Keratinocyte (primary cell): Measurements from ENCODE around the gene RBM42.

Experiments
- EZH2 ChIP-seq: IDR thresholded peaks from one replicate; pipeline ENCODE4 v1.6.1; 2012; ENCODE audit warnings: inconsistent platforms, mild to moderate bottlenecking, low read length, moderate library complexity
- TF ChIP-seq, protein P1 (sequence below), 3 experiments: IDR thresholded peaks in 1 of 3; conservative IDR thresholded peaks in 1 of 3; optimal IDR thresholded peaks in 1 of 3; 2 replicates in 2 of 3; 3 replicates in 1 of 3; pipeline versions ENCODE3 to v1.5.1; 2011; ENCODE audit warnings: low read length in 3 of 3, mild to moderate bottlenecking in 3 of 3, moderate library complexity in 2 of 3, control low read depth in 1 of 3, inconsistent platforms in 1 of 3; ENCODE audit not compliant: insufficient read depth in 2 of 3; ENCODE audit errors: extremely low read depth in 1 of 3

GRCh38 chr19:35601971-35602370 is 26.9 kb upstream of the RBM42 start:
- TF ChIP-seq, protein P1, sequence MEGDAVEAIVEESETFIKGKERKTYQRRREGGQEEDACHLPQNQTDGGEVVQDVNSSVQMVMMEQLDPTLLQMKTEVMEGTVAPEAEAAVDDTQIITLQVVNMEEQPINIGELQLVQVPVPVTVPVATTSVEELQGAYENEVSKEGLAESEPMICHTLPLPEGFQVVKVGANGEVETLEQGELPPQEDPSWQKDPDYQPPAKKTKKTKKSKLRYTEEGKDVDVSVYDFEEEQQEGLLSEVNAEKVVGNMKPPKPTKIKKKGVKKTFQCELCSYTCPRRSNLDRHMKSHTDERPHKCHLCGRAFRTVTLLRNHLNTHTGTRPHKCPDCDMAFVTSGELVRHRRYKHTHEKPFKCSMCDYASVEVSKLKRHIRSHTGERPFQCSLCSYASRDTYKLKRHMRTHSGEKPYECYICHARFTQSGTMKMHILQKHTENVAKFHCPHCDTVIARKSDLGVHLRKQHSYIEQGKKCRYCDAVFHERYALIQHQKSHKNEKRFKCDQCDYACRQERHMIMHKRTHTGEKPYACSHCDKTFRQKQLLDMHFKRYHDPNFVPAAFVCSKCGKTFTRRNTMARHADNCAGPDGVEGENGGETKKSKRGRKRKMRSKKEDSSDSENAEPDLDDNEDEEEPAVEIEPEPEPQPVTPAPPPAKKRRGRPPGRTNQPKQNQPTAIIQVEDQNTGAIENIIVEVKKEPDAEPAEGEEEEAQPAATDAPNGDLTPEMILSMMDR (optimal IDR thresholded peaks at IDR 0.05 in 1 of 3, IDR thresholded peaks at IDR 0.05 in 1 of 3, conservative IDR thresholded peaks at IDR 0.05 in 1 of 3; ENCODE audit: extremely low read depth in 1 of 3, insufficient read depth in 2 of 3, low read length in 3 of 3), result no peak
- TF ChIP-seq EZH2, result no peak
